HCT116 (cell line): ENCODE measurements around the gene C9orf43. TPM values are rescaled to one million over a fixed set of nuclear protein-coding genes. Genes with fewer than 3 reads are reported as not detected.

Experiments
- ATAC-seq: fragments of 200-7000 bp; cut with Tn5 transposase; 2 replicates; pipeline ENCODE4 v1.9.1; 2020; ENCODE audit warnings: mild to moderate bottlenecking, moderate library complexity
- BruUV-seq: library from RNA; stranded (reverse); fragments of 400-500 nt; replicated peaks from 2 replicates; lab custom pipeline; 2021; lab: Mats Ljungman, UMichigan
- CTCF ChIA-PET: fragments of 300-600 bp; sonication (Branson Sonifier 250); formaldehyde crosslinking; loops from one replicate; lab custom pipeline; 2021; ENCODE audit warnings: antibody characterized with exemption; lab: Charles Lee
- POLR2A ChIA-PET: fragments of 300-600, 350-600 bp; sonication (Branson Sonifier 250); formaldehyde crosslinking; loops from one replicate; lab custom pipeline; 2021; ENCODE audit warnings: antibody characterized with exemption; lab: Charles Lee
- RAD21 ChIA-PET, 2 experiments: fragments of 300-600 bp; sonication (Branson Sonifier 250); formaldehyde crosslinking; loops; one replicate each; lab custom pipeline; 2023; ENCODE audit warnings: low total read pairs in 2 of 2; ENCODE audit not compliant: uncharacterized antibody in 2 of 2, unreplicated experiment in 2 of 2, low non-redundant PET in 1 of 2; lab: Charles Lee
- DNase-seq: peaks from one replicate; pipeline ENCODE4 v3.0.0-alpha.2; 2010; ENCODE audit warnings: low read depth, low spot score
- H2AFZ ChIP-seq: fragments of 200-600 bp; shearing (Covaris generic), sonication (generic); 2 replicates; pipeline ENCODE4 v1.6.1; 2017; ENCODE audit warnings: low read depth, mixed run types, mixed read lengths, antibody characterized with exemption, low read length; ENCODE audit not compliant: poor library complexity, severe bottlenecking
- H3K27ac ChIP-seq: 2 replicates; pipeline ENCODE4 v1.5.1; 2012; ENCODE audit warnings: low read depth, low read length
- H3K27me3 ChIP-seq: fragments of 200-600 bp; sonication (generic); 2 replicates; pipeline ENCODE4 v1.6.1; 2016; ENCODE audit warnings: mixed run types, low read length, mixed read lengths; ENCODE audit not compliant: insufficient read depth
- H3K36me3 ChIP-seq, 2 experiments: fragments of 200-500 bp in 1 of 2; fragments of 200-600 bp in 1 of 2; sonication (Bioruptor generic) in 1 of 2; sonication (generic) in 1 of 2; 2 replicates each; pipeline versions ENCODE4 v1.5.1 to v1.6.1; 2014 to 2016; ENCODE audit warnings: low read length in 2 of 2, inconsistent platforms in 1 of 2, mixed read lengths in 1 of 2, mixed run types in 1 of 2; ENCODE audit not compliant: insufficient read depth in 2 of 2, control insufficient read depth in 1 of 2
- H3K4me1 ChIP-seq, 2 experiments: fragments of 200-600 bp in 1 of 2; sonication (generic) in 1 of 2; 2 replicates each; pipeline versions ENCODE4 v1.5.1 to v1.6.1; 2012 to 2017; ENCODE audit warnings: low read length in 2 of 2, inconsistent platforms in 1 of 2, mild to moderate bottlenecking in 1 of 2, mixed read lengths in 1 of 2, mixed run types in 1 of 2, moderate library complexity in 1 of 2; ENCODE audit not compliant: insufficient read depth in 2 of 2, control insufficient read depth in 1 of 2
- H3K4me2 ChIP-seq: fragments of 200-600 bp; sonication (generic); 2 replicates; pipeline ENCODE4 v1.6.1; 2017; ENCODE audit warnings: mixed run types, low read length, mixed read lengths
- H3K4me3 ChIP-seq, 2 experiments: fragments of 200-600 bp in 1 of 2; sonication (generic) in 1 of 2; replicated peaks in 1 of 2; 2 replicates each; pipeline ENCODE4 v1.5.1; 2011 to 2016; ENCODE audit warnings: low read length in 2 of 2, control low read depth in 1 of 2, low read depth in 1 of 2, mild to moderate bottlenecking in 1 of 2, mixed read lengths in 1 of 2, mixed run types in 1 of 2
- H3K79me2 ChIP-seq: fragments of 200-600 bp; sonication (generic); 2 replicates; pipeline ENCODE4 v1.6.1; 2017; ENCODE audit warnings: mild to moderate bottlenecking, mixed run types, low read length, moderate library complexity, mixed read lengths; ENCODE audit not compliant: insufficient read depth
- H3K9ac ChIP-seq: fragments of 200-600 bp; sonication (generic); 2 replicates; pipeline ENCODE4 v1.6.1; 2016; ENCODE audit warnings: low read length, mixed read lengths
- H3K9me2 ChIP-seq: fragments of 200-600 bp; sonication (generic), shearing (Covaris generic); 2 replicates; pipeline ENCODE4 v1.6.1; 2017; ENCODE audit warnings: mixed run types, mild to moderate bottlenecking, moderate library complexity; ENCODE audit not compliant: insufficient read depth
- H3K9me3 ChIP-seq, 2 experiments: fragments of 200-500 bp in 1 of 2; fragments of 200-600 bp in 1 of 2; sonication (Bioruptor generic) in 1 of 2; sonication (generic) in 1 of 2; 2 replicates each; pipeline ENCODE4 v1.6.1; 2014 to 2017; ENCODE audit warnings: low read length in 2 of 2, mixed read lengths in 2 of 2, inconsistent platforms in 1 of 2, low read depth in 1 of 2, mild to moderate bottlenecking in 1 of 2, mixed run types in 1 of 2, moderate library complexity in 1 of 2; ENCODE audit not compliant: control insufficient read depth in 1 of 2, insufficient read depth in 1 of 2
- H4K20me1 ChIP-seq: fragments of 200-600 bp; sonication (generic), shearing (Covaris generic); 2 replicates; pipeline ENCODE4 v1.6.1; 2017; ENCODE audit warnings: mixed run types, mild to moderate bottlenecking, moderate library complexity; ENCODE audit not compliant: insufficient read depth
- CEBPB ChIP-seq: IDR thresholded peaks from 2 replicates; pipeline ENCODE4 v1.6.1; 2012; ENCODE audit warnings: low read depth
- EGR1 ChIP-seq: IDR thresholded peaks from 2 replicates; pipeline ENCODE4 v1.6.1; 2012; ENCODE audit warnings: low read depth
- FOSL1 ChIP-seq: IDR thresholded peaks from 2 replicates; pipeline ENCODE4 v1.6.1; 2012; ENCODE audit warnings: low read depth
- POLR2A ChIP-seq: IDR thresholded peaks from 2 replicates; pipeline ENCODE4 v1.7.0; 2011; ENCODE audit warnings: borderline replicate concordance; ENCODE audit not compliant: insufficient read depth, insufficient read length; ENCODE audit errors: extremely low read depth
- POLR2AphosphoS5 ChIP-seq: IDR thresholded peaks from 2 replicates; pipeline ENCODE4 v1.6.1; 2011; ENCODE audit warnings: mild to moderate bottlenecking, low read depth, low read length, moderate library complexity
- SIN3A ChIP-seq: IDR thresholded peaks from 2 replicates; pipeline ENCODE4 v1.6.1; 2012; ENCODE audit warnings: low read depth
- SP1 ChIP-seq: IDR thresholded peaks from 2 replicates; pipeline ENCODE4 v1.6.1; 2012; ENCODE audit warnings: low read depth
- TCF7L2 ChIP-seq: IDR thresholded peaks from 2 replicates; pipeline ENCODE4 v1.7.0; 2011; ENCODE audit warnings: borderline replicate concordance, inconsistent platforms; ENCODE audit not compliant: insufficient read depth, insufficient read length; ENCODE audit errors: extremely low read depth
- YY1 ChIP-seq: IDR thresholded peaks from 2 replicates; pipeline ENCODE4 v1.6.1; 2011; ENCODE audit warnings: low read length, low read depth, moderate library complexity, mild to moderate bottlenecking; ENCODE audit not compliant: insufficient replicate concordance; ENCODE audit errors: extremely low read depth
- intact Hi-C: fragments of 100-400 bp; cut with micrococcal nuclease; formaldehyde crosslinking; loops from 2 replicates; pipeline ENCODE4 v1.10.0; 2022
- total RNA-seq: library from RNA; stranded (reverse); gene quantifications from one replicate; pipeline ENCODE4 v1.2.1, GENCODE V29; 2021; ENCODE audit not compliant: unreplicated experiment
- TF ChIP-seq, protein P1 (sequence below), 3 experiments: fragments of 200-600 bp in 1 of 3; sonication (generic) in 1 of 3; IDR thresholded peaks in 2 of 3; conservative IDR thresholded peaks in 1 of 3; 2 replicates each; pipeline ENCODE4 v1.5.1; 2012 to 2017; ENCODE audit warnings: low read depth in 2 of 3, low read length in 2 of 3, antibody characterized with exemption in 1 of 3, borderline replicate concordance in 1 of 3, control low read depth in 1 of 3, mild to moderate bottlenecking in 1 of 3, mixed read lengths in 1 of 3, mixed run types in 1 of 3, moderate library complexity in 1 of 3; ENCODE audit not compliant: insufficient read depth in 1 of 3
- TF ChIP-seq, protein P2 (sequence below): IDR thresholded peaks from 2 replicates; pipeline ENCODE4 v1.6.1; 2012

The C9orf43 gene
- total RNA-seq, 1 experiment from 2014 or later = 0.71 TPM

DNA sequence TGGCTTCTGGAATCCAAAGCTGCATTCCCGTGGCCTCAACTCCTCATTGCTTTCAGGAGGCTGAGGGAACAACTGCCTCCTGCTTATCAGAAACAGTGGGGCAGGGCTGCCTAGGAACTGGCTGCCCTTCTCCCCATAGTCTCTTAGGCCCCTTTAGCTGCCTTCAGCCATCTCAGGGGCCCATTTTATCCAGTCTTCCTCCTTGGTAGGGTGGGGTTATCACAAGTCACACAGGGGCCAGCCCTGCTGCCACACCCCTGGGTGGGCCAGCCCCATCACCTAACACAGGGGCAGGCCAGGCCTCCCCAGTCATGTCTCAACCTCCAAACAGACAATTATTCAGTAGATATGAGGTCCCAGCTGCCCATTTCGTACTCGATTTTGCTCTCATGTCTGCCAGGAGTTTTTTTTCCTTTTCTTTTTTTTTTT, 13.3 kb upstream of the C9orf43 start:
- H3K4me2 ChIP-seq = no peak overlapping the region
- H3K9me2 ChIP-seq = no peaks in the 10 kb centered on the region
- ATAC-seq = no peak
- TF ChIP-seq FOSL1 = no peak
- TF ChIP-seq, protein P1, sequence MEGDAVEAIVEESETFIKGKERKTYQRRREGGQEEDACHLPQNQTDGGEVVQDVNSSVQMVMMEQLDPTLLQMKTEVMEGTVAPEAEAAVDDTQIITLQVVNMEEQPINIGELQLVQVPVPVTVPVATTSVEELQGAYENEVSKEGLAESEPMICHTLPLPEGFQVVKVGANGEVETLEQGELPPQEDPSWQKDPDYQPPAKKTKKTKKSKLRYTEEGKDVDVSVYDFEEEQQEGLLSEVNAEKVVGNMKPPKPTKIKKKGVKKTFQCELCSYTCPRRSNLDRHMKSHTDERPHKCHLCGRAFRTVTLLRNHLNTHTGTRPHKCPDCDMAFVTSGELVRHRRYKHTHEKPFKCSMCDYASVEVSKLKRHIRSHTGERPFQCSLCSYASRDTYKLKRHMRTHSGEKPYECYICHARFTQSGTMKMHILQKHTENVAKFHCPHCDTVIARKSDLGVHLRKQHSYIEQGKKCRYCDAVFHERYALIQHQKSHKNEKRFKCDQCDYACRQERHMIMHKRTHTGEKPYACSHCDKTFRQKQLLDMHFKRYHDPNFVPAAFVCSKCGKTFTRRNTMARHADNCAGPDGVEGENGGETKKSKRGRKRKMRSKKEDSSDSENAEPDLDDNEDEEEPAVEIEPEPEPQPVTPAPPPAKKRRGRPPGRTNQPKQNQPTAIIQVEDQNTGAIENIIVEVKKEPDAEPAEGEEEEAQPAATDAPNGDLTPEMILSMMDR (IDR thresholded peaks at IDR 0.05 in 2 of 3, conservative IDR thresholded peaks at IDR 0.05 in 1 of 3; ENCODE audit: borderline replicate concordance in 1 of 3, insufficient read depth in 1 of 3, low read depth in 2 of 3, low read length in 2 of 3) = no peak
- TF ChIP-seq YY1 = no peak
- TF ChIP-seq EGR1 = no peak
- no peak for TF ChIP-seq POLR2AphosphoS5
- no peak for TF ChIP-seq CEBPB
- no peak for TF ChIP-seq SP1
- TF ChIP-seq TCF7L2 = no peak
- TF ChIP-seq, protein P2, sequence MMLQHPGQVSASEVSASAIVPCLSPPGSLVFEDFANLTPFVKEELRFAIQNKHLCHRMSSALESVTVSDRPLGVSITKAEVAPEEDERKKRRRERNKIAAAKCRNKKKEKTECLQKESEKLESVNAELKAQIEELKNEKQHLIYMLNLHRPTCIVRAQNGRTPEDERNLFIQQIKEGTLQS = no peak
- no peak for TF ChIP-seq POLR2A
- no peak for TF ChIP-seq SIN3A
- TF ChIP-seq, all 23 proteins: peak for 0
- no peak overlapping the region for H3K27ac ChIP-seq
- H3K9me3 ChIP-seq = no peaks in the 10 kb centered on the region
- ChIA-PET POLR2A (no interaction called here), CTCF (no interaction called here), RAD21 (no interaction called here)
- peaks cover 8 to 12% of the 10 kb centered on the region in 2 experiments for H3K4me1 ChIP-seq
- no peaks in the 10 kb centered on the region for H4K20me1 ChIP-seq
- no peaks in the 10 kb centered on the region for H3K27me3 ChIP-seq
- no peak for DNase-seq
- H3K4me3 ChIP-seq = no peak overlapping the region
- no peak overlapping the region for H3K9ac ChIP-seq
- no peaks in the 10 kb centered on the region; a peak in 1 of 4 replicates for H3K36me3 ChIP-seq
- no peaks in the 10 kb centered on the region for H3K79me2 ChIP-seq
- no peak overlapping the region for H2AFZ ChIP-seq
- BruUV-seq = no TSS peak
- intact Hi-C loops = no loop called here
